ENCODE results near the gene EMSY. TPM values are rescaled to one million over a fixed set of nuclear protein-coding genes. Genes with fewer than 3 reads are reported as not detected.

Gene EMSY
- total and polyA plus RNA-seq, 2 of the 8 experiments (the other 6 are each of a cell fraction or from before 2014, with no cell fraction given): 29.6 to 34.6 TPM

- TF ChIP-seq CHD7 (IDR thresholded peaks at IDR 0.05; ENCODE audit: insufficient replicate concordance, low read length) (no peak), SUZ12 (IDR thresholded peaks at IDR 0.05; ENCODE audit: low read length) (no peak), CEBPB (IDR thresholded peaks at IDR 0.05; ENCODE audit: low read depth, low read length) (no peak), NANOG (IDR thresholded peaks at IDR 0.05; ENCODE audit: insufficient read depth, low read depth, low read length, poor library complexity, severe bottlenecking) (no peak), MAFK (IDR thresholded peaks at IDR 0.05; ENCODE audit: low read depth, low read length) (no peak), BRCA1 (IDR thresholded peaks at IDR 0.05; ENCODE audit: low read depth, low read length) (no peak), TAF7 (optimal IDR thresholded peaks at IDR 0.05; ENCODE audit: borderline replicate concordance, low read depth, low read length) (no peak), KDM5A (IDR thresholded peaks at IDR 0.05; ENCODE audit: low read length) (no peak), SIN3A (conservative IDR thresholded peaks at IDR 0.05 in 1 of 2, IDR thresholded peaks at IDR 0.05 in 1 of 2; ENCODE audit: low read depth in 1 of 2, low read length in 2 of 2) (no peak), SP4 (IDR thresholded peaks at IDR 0.05; ENCODE audit: low read length) (no peak), EZH2 (IDR thresholded peaks at IDR 0.05; ENCODE audit: low read depth, low read length, severe bottlenecking) (no peak)
These were observed 1.4 kb upstream of the EMSY start (continued) for GRCh38 chr11:76443268-76443980.
